Ovary (tissue), 3 donors: ENCODE results near the gene DDX56.

Experiments
- EP300 ChIP-seq: sonication (generic); formaldehyde crosslinking; IDR thresholded peaks from one replicate; pipeline ENCODE4 v1.6.1; 2017; ENCODE audit warnings: antibody characterized with exemption
- POLR2A ChIP-seq: fragments of 450-650 bp; IDR thresholded peaks from one replicate; pipeline ENCODE4 v1.6.1; 2017; ENCODE audit warnings: antibody characterized with exemption, mild to moderate bottlenecking, moderate library complexity
- TF ChIP-seq, protein P1 (sequence below), 3 donors: fragments of 450-650 bp in 2 of 3; fragments of 200-600 bp in 1 of 3; IDR thresholded peaks; one replicate each; pipeline versions ENCODE4 v1.5.1 to v1.8.0; 2016 to 2022; ENCODE audit warnings: antibody characterized with exemption in 3 of 3, mild to moderate bottlenecking in 1 of 3
- donor health status: DM: no; HTN: no; CAD: no.

DNA sequence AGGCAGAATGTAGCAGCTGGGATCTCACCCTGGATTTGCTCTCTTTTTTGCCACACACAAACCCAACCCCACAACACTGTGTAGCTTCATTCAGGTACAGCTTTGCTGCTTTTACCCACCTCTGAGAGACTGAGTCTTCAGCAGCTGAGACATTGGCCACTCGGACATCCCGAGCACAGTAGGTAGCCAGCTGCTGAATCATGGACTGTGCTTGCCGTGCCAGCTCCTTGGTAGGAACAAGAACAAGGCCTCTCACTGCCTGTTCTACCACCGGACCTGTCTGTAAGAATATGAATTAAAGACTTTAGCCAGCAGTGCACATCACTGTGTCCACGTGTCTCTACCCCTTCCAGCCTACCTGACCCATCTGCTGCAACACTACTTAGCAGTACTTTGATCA lies 937 bp downstream of the DDX56 start:
- TF ChIP-seq, protein P1, sequence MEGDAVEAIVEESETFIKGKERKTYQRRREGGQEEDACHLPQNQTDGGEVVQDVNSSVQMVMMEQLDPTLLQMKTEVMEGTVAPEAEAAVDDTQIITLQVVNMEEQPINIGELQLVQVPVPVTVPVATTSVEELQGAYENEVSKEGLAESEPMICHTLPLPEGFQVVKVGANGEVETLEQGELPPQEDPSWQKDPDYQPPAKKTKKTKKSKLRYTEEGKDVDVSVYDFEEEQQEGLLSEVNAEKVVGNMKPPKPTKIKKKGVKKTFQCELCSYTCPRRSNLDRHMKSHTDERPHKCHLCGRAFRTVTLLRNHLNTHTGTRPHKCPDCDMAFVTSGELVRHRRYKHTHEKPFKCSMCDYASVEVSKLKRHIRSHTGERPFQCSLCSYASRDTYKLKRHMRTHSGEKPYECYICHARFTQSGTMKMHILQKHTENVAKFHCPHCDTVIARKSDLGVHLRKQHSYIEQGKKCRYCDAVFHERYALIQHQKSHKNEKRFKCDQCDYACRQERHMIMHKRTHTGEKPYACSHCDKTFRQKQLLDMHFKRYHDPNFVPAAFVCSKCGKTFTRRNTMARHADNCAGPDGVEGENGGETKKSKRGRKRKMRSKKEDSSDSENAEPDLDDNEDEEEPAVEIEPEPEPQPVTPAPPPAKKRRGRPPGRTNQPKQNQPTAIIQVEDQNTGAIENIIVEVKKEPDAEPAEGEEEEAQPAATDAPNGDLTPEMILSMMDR (IDR thresholded peaks at IDR 0.05) = no peak
- TF ChIP-seq POLR2A = no peak
- no peak for TF ChIP-seq EP300
